Measurements from ENCODE around the gene CHST4. TPM values are rescaled to one million over a fixed set of nuclear protein-coding genes. Genes with fewer than 3 reads are reported as not detected.
"Not testable (repeated sequence)": the region's sequence is repeated elsewhere in the genome, so short reads cannot be mapped to it uniquely, and the experiment has no call there.

CHST4 gene
- total RNA-seq, 2 donors from 2014 or later = 1.9 to 3.2 TPM

GRCh38 chr16:71559855-71560254 lies 33.6 kb downstream of the CHST4 start:
- H3K9me3 Mint-ChIP-seq = peaks cover 32% of the 10 kb centered on the region
- Histone ChIP-seq H3K27me3 (ENCODE audit: control insufficient read depth, insufficient read depth, low read length, poor library complexity, severe bottlenecking) (peaks cover 7% of the 10 kb centered on the region), H3K9me3 (ENCODE audit: control insufficient read depth, low read length) (peaks cover 32% of the 10 kb centered on the region), H3K4me3 (ENCODE audit: low read length) (no peak overlapping the region), H3K27ac (ENCODE audit: low read depth, low read length) (no peak overlapping the region), H3K4me1 (ENCODE audit: control insufficient read depth, insufficient read depth, low read length) (no peaks in the 10 kb centered on the region), H3K9ac (ENCODE audit: extremely low read depth, low read length, poor library complexity, severe bottlenecking) (no peak overlapping the region), H3K36me3 (ENCODE audit: control insufficient read depth, insufficient read depth, low read length) (no peaks in the 10 kb centered on the region)
- H3K4me1 Mint-ChIP-seq = peaks cover 5% of the 10 kb centered on the region
- H3K27me3 Mint-ChIP-seq (ENCODE audit: insufficient read depth) = peaks cover 28% of the 10 kb centered on the region
- H3K4me3 Mint-ChIP-seq = no peak overlapping the region
- no peak for DNase-seq
- H3K36me3 Mint-ChIP-seq (ENCODE audit: low read depth) = no peaks in the 10 kb centered on the region
- no peak for TF ChIP-seq CTCF (conservative IDR thresholded peaks at IDR 0.05)
- H3K27ac Mint-ChIP-seq = no peak overlapping the region

- 85 to 93% methylated on average over 3 to 8 of the region's 8 CpGs for WGBS, 2 experiments (ENCODE audit: insufficient coverage in 1 of 2, insufficient read length in 1 of 2)
- H3K4me3 Mint-ChIP-seq; H3K9ac ChIP-seq (ENCODE audit: extremely low read depth, low read length, poor library complexity, severe bottlenecking); H3K36me3 Mint-ChIP-seq (ENCODE audit: low read depth); H3K27me3 ChIP-seq (ENCODE audit: control insufficient read depth, insufficient read depth, low read length, poor library complexity, severe bottlenecking); H3K27ac Mint-ChIP-seq; H3K4me1 ChIP-seq (ENCODE audit: control insufficient read depth, insufficient read depth, low read length); H3K27ac ChIP-seq (ENCODE audit: low read depth, low read length); DNase-seq; H3K4me3 ChIP-seq (ENCODE audit: low read length); H3K36me3 ChIP-seq (ENCODE audit: control insufficient read depth, insufficient read depth, low read length): not testable (repeated sequence)
- Mint-ChIP-seq H3K4me1 (peaks cover 16% of the 10 kb centered on the region), H3K27me3 (ENCODE audit: insufficient read depth) (peaks cover 23% of the 10 kb centered on the region), H3K9me3 (peaks cover 32% of the 10 kb centered on the region)
- H3K9me3 ChIP-seq (ENCODE audit: control insufficient read depth, low read length) = peaks cover 32% of the 10 kb centered on the region
These were observed 35.7 kb downstream of the CHST4 start for GRCh38 chr16:71561886-71562285.

GRCh38 chr16:71562552-71562951 lies 36.3 kb downstream of the CHST4 start:
- Mint-ChIP-seq H3K27me3 (ENCODE audit: insufficient read depth) (peaks cover 18% of the 10 kb centered on the region), H3K4me3 (no peak overlapping the region), H3K27ac (no peak overlapping the region), H3K36me3 (ENCODE audit: low read depth) (no peaks in the 10 kb centered on the region), H3K9me3 (peaks cover 32% of the 10 kb centered on the region), H3K4me1 (peaks cover 16% of the 10 kb centered on the region)
- H3K9me3 ChIP-seq (ENCODE audit: control insufficient read depth, low read length) = peaks cover 32% of the 10 kb centered on the region
- no peaks in the 10 kb centered on the region for H3K36me3 ChIP-seq (ENCODE audit: control insufficient read depth, insufficient read depth, low read length)
- H3K9ac ChIP-seq (ENCODE audit: extremely low read depth, low read length, poor library complexity, severe bottlenecking) = no peak overlapping the region
- 100% methylated on average over 1 of the region's 1 CpG; no CpG with 5 or more reads in 1 of the 2 experiments for WGBS, 2 experiments (ENCODE audit: insufficient coverage in 1 of 2, insufficient read length in 1 of 2)
- no peak for DNase-seq
- TF ChIP-seq CTCF (conservative IDR thresholded peaks at IDR 0.05) = no peak
- no peak overlapping the region for H3K4me3 ChIP-seq (ENCODE audit: low read length)
- peaks cover 7% of the 10 kb centered on the region for H3K27me3 ChIP-seq (ENCODE audit: control insufficient read depth, insufficient read depth, low read length, poor library complexity, severe bottlenecking)
- H3K4me1 ChIP-seq (ENCODE audit: control insufficient read depth, insufficient read depth, low read length) = no peaks in the 10 kb centered on the region
- H3K27ac ChIP-seq (ENCODE audit: low read depth, low read length) = no peak overlapping the region

- no peaks in the 10 kb centered on the region for H3K27me3 ChIP-seq (ENCODE audit: control insufficient read depth, insufficient read depth, low read length, poor library complexity, severe bottlenecking)
- H3K9me3 ChIP-seq (ENCODE audit: control insufficient read depth, low read length) = peaks cover 32% of the 10 kb centered on the region
- H3K4me3 ChIP-seq (ENCODE audit: low read length) = peak overlapping the region; percentile 85
- no peaks in the 10 kb centered on the region for H3K4me1 ChIP-seq (ENCODE audit: control insufficient read depth, insufficient read depth, low read length)
- H3K27ac ChIP-seq (ENCODE audit: low read depth, low read length) = no peak overlapping the region
- Mint-ChIP-seq H3K36me3 (ENCODE audit: low read depth) (no peaks in the 10 kb centered on the region), H3K27ac (peak overlapping the region; percentile 92), H3K4me1 (peaks cover 16% of the 10 kb centered on the region), H3K4me3 (peak overlapping the region; percentile 71), H3K27me3 (ENCODE audit: insufficient read depth) (peaks cover 2% of the 10 kb centered on the region), H3K9me3 (peaks cover 32% of the 10 kb centered on the region)
- H3K36me3 ChIP-seq (ENCODE audit: control insufficient read depth, insufficient read depth, low read length) = no peaks in the 10 kb centered on the region
- WGBS, 2 experiments (ENCODE audit: insufficient coverage in 1 of 2, insufficient read length in 1 of 2) = 18 to 22% methylated on average over 11 to 19 of the region's 19 CpGs
- H3K9ac ChIP-seq (ENCODE audit: extremely low read depth, low read length, poor library complexity, severe bottlenecking) = peak overlapping the region; percentile 83
- no peak for DNase-seq
- TF ChIP-seq CTCF (conservative IDR thresholded peaks at IDR 0.05) = no peak
These were observed 38.2 kb downstream of the CHST4 start for GRCh38 chr16:71564335-71564967.
